Bone marrow (tissue), 2 donors: ENCODE results near the gene IFTAP.
A peak's percentile ranks its signal among the peaks of the same experiment; 100 is the strongest.
"Not testable (repeated sequence)": the region's sequence is repeated elsewhere in the genome, so short reads cannot be mapped to it uniquely, and the experiment has no call there.

Experiments
- DNase-seq, 2 donors: peaks; one replicate each; lab custom pipeline; 2025; lab: John Stamatoyannopoulos, UW

The IFTAP gene

GRCh38 chr11:36594316-36594989 lies at the start of gene IFTAP:
Gene IFTAP, plus strand, starts transcription at chr11:36594502. Its CDS starts 15,602 bp downstream, at chr11:36610104.
- DNase-seq, result peak in 1 of 2 donors; percentile 30

- no peak for DNase-seq
Observed at GRCh38 chr11:36550385-36551115, 43.8 kb upstream of the IFTAP start.

- DNase-seq, result not testable (repeated sequence)
Observed at GRCh38 chr11:36557390-36557789, 36.9 kb upstream of the IFTAP start.

GRCh38 chr11:36557991-36558390 lies 36.3 kb upstream of the IFTAP start:
- no peak for DNase-seq

- peak in 1 of 2 donors; percentile 64 for DNase-seq
Observed at GRCh38 chr11:36558571-36559413, 35.5 kb upstream of the IFTAP start.

- DNase-seq, result peak in 1 of 2 donors; percentile 49
Observed at GRCh38 chr11:36564376-36565030, 29.8 kb upstream of the IFTAP start.

- no peak for DNase-seq
Observed at GRCh38 chr11:36565031-36565610, 29.2 kb upstream of the IFTAP start.

GRCh38 chr11:36566407-36567053 lies 27.8 kb upstream of the IFTAP start:
- DNase-seq, result no peak

- DNase-seq, result no peak
Observed at GRCh38 chr11:36567694-36568093, 26.6 kb upstream of the IFTAP start, which contains the start of gene RAG1. Gene RAG1, plus strand, starts transcription at chr11:36568007. Its CDS starts 5,298 bp downstream, at chr11:36573305.

- DNase-seq, result no peak
Observed at GRCh38 chr11:36569095-36569494, 25.2 kb upstream of the IFTAP start.

GRCh38 chr11:36574486-36574885 lies 19.8 kb upstream of the IFTAP start:
- DNase-seq, result no peak

GRCh38 chr11:36577373-36577772 lies 16.9 kb upstream of the IFTAP start:
- no peak for DNase-seq

- no peak for DNase-seq
Observed at GRCh38 chr11:36577859-36578258, 16.4 kb upstream of the IFTAP start.

- no peak for DNase-seq
Observed at GRCh38 chr11:36578458-36578857, 15.8 kb upstream of the IFTAP start.

GRCh38 chr11:36581536-36581935 lies 12.8 kb upstream of the IFTAP start:
- no peak for DNase-seq

- DNase-seq, result no peak
Observed at GRCh38 chr11:36583667-36584066, 10.6 kb upstream of the IFTAP start.

- no peak for DNase-seq
Observed at GRCh38 chr11:36586543-36586942, 7.8 kb upstream of the IFTAP start.

- DNase-seq, result no peak
Observed at GRCh38 chr11:36588099-36588498, 6.2 kb upstream of the IFTAP start.

GRCh38 chr11:36590513-36590912 lies 3.8 kb upstream of the IFTAP start:
- no peak for DNase-seq

- DNase-seq, result no peak
Observed at GRCh38 chr11:36591433-36591832, 2.9 kb upstream of the IFTAP start.

GRCh38 chr11:36596880-36597279 lies 2.6 kb downstream of the IFTAP start:
- DNase-seq, result no peak
